ENCODE data around the gene MYO1B.

MYO1B gene

GRCh38 chr2:191302459-191303139 lies 57.4 kb downstream of the MYO1B start:
- peak; percentile 20 for TF ChIP-seq CTCF (IDR thresholded peaks at IDR 0.05; ENCODE audit: extremely low read depth, insufficient read depth, missing control alignments)
- peak; percentile 7 for DNase-seq (ENCODE audit: low spot score)
- in situ Hi-C loops (cut with MboI; ENCODE audit: low pct_unique_long_range_greater_than_20kb, low sequenced_read_pairs, unreplicated experiment), result no loop called here

DNA sequence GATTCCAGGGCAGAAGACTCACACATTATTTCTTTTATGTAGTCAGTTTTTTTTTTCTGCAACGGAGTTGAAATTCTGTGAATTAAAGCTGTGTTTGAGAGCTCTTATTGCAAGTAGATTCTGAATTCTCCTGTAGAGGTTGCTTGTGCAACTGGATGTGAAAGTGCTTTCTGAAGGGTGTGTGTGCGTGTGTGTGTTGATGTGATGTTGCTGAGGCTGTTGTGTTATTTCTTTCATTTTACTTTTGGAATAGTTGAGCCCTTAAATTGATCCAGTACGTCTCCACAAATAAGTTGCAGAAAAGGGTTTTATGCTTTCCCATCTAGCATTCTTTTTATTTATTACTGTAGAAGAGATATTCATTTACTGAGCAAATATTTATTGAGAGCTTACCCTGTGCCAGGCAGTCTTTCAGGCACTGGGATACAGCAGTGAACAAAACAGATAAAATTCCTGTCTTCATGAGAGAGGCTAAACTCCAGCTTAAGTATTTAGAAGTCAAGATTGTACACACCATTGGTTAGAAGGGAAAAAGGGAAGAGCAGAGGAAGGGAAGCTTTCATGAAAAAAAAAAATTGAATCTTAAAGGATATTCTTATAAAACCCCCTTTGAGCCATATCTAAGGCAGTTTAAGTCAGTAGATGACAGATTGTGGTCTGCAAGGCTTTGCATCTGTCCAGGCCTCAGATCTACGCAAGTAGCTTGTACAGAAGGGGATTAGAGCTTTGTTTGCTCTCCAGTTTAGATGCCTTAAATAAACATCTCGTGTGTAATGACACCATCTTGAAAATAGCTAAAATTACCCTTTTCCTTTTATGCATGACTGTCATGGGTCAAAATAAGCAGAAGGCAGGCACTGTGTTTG lies 58.2 kb downstream of the MYO1B start:
- in situ Hi-C loops (cut with MboI; ENCODE audit: low pct_unique_long_range_greater_than_20kb, low sequenced_read_pairs, unreplicated experiment), result no loop called here
- TF ChIP-seq CTCF (IDR thresholded peaks at IDR 0.05; ENCODE audit: extremely low read depth, insufficient read depth, missing control alignments), result no peak
- no peak for DNase-seq (ENCODE audit: low spot score)

GRCh38 chr2:191304939-191305875 lies 60.0 kb downstream of the MYO1B start:
- DNase-seq (ENCODE audit: low spot score), result no peak
- in situ Hi-C loops (cut with MboI; ENCODE audit: low pct_unique_long_range_greater_than_20kb, low sequenced_read_pairs, unreplicated experiment), result no loop called here
- TF ChIP-seq CTCF (IDR thresholded peaks at IDR 0.05; ENCODE audit: extremely low read depth, insufficient read depth, missing control alignments), result no peak

DNA sequence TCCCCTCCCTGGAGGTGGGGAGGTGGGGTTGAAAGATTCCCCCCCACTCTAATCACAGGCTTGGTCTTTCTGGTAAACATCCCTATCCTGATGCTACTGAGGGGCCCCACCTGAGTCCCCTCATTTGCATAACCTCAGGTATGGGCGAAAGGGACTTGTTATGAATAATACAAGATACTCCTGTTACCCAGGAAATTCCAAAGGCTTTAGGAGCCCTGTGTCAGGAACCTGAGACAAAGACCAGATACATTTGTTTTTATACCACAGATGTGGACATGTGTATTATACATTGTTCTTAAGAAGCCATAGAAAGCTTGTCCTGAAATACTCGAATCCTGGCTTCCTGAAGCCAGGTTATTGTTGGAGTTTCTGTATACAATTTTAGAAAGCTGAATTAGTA lies 62.8 kb downstream of the MYO1B start:
- in situ Hi-C loops (cut with MboI; ENCODE audit: low pct_unique_long_range_greater_than_20kb, low sequenced_read_pairs, unreplicated experiment), result no loop called here
- no peak for DNase-seq (ENCODE audit: low spot score)
- TF ChIP-seq CTCF (IDR thresholded peaks at IDR 0.05; ENCODE audit: extremely low read depth, insufficient read depth, missing control alignments), result no peak

- no peak for TF ChIP-seq CTCF (IDR thresholded peaks at IDR 0.05; ENCODE audit: extremely low read depth, insufficient read depth, missing control alignments)
- in situ Hi-C loops (cut with MboI; ENCODE audit: low pct_unique_long_range_greater_than_20kb, low sequenced_read_pairs, unreplicated experiment), result no loop called here
- no peak for DNase-seq (ENCODE audit: low spot score)
Observed at GRCh38 chr2:191311156-191311555, 66.0 kb downstream of the MYO1B start.

GRCh38 chr2:191311627-191312026 lies 66.4 kb downstream of the MYO1B start:
- no peak for DNase-seq (ENCODE audit: low spot score)
- in situ Hi-C loops (cut with MboI; ENCODE audit: low pct_unique_long_range_greater_than_20kb, low sequenced_read_pairs, unreplicated experiment), result no loop called here
- TF ChIP-seq CTCF (IDR thresholded peaks at IDR 0.05; ENCODE audit: extremely low read depth, insufficient read depth, missing control alignments), result no peak
